ENCODE data around the gene CLEC14A.

DNA sequence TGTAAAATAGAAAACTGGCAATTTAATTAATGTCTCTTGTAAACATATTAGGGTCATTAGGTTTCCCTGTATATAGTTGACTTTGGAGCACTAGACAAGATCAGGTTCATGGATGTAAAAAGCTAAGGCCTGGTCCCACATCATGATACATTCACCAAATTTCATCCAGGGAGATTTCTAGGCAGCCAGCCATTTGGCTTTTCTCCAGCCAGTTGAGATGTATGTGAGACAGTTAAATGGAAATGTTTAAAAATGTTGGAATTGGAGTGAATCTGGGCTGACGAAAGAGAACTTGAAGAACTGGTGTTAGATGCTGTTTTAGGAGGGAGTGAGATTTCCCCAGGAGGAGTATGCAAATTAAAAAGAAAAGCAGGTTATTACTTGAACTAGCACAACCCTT, 41.8 kb upstream of the CLEC14A start:
- TF ChIP-seq POLR2A (IDR thresholded peaks at IDR 0.05; ENCODE audit: extremely low read depth, insufficient read length): no peak
- TF ChIP-seq, protein P1, sequence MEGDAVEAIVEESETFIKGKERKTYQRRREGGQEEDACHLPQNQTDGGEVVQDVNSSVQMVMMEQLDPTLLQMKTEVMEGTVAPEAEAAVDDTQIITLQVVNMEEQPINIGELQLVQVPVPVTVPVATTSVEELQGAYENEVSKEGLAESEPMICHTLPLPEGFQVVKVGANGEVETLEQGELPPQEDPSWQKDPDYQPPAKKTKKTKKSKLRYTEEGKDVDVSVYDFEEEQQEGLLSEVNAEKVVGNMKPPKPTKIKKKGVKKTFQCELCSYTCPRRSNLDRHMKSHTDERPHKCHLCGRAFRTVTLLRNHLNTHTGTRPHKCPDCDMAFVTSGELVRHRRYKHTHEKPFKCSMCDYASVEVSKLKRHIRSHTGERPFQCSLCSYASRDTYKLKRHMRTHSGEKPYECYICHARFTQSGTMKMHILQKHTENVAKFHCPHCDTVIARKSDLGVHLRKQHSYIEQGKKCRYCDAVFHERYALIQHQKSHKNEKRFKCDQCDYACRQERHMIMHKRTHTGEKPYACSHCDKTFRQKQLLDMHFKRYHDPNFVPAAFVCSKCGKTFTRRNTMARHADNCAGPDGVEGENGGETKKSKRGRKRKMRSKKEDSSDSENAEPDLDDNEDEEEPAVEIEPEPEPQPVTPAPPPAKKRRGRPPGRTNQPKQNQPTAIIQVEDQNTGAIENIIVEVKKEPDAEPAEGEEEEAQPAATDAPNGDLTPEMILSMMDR (IDR thresholded peaks at IDR 0.05; ENCODE audit: low read depth, low read length): no peak
- TF ChIP-seq, protein P2, sequence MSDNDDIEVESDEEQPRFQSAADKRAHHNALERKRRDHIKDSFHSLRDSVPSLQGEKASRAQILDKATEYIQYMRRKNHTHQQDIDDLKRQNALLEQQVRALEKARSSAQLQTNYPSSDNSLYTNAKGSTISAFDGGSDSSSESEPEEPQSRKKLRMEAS (IDR thresholded peaks at IDR 0.05; ENCODE audit: low read depth, low read length): no peak
